ENCODE measurements around the gene ADD1.
"Not testable (repeated sequence)": the region's sequence is repeated elsewhere in the genome, so short reads cannot be mapped to it uniquely, and the experiment has no call there.

Gene ADD1

GRCh38 chr4:2886622-2887021, 43.0 kb downstream of the ADD1 start:
- DNase-seq (ENCODE audit: low read depth): no peak

GRCh38 chr4:2887343-2887742, 43.7 kb downstream of the ADD1 start:
- DNase-seq (ENCODE audit: low read depth): no peak

GRCh38 chr4:2888886-2889285, 45.2 kb downstream of the ADD1 start:
- DNase-seq (ENCODE audit: low read depth): peak; percentile 11

GRCh38 chr4:2891294-2891693, 47.6 kb downstream of the ADD1 start:
- DNase-seq (ENCODE audit: low read depth): peak; percentile 61

GRCh38 chr4:2893772-2894171, 50.1 kb downstream of the ADD1 start:
- DNase-seq (ENCODE audit: low read depth): no peak

- DNase-seq (ENCODE audit: low read depth): peak; percentile 23
Measured at GRCh38 chr4:2898001-2898400, 54.4 kb downstream of the ADD1 start.

GRCh38 chr4:2900741-2901140, 57.1 kb downstream of the ADD1 start:
- peak; percentile 7 for DNase-seq (ENCODE audit: low read depth)

- no peak for DNase-seq (ENCODE audit: low read depth)
Measured at GRCh38 chr4:2901186-2901585, 57.5 kb downstream of the ADD1 start.

- DNase-seq (ENCODE audit: low read depth): no peak
Measured at GRCh38 chr4:2902126-2902525, 58.5 kb downstream of the ADD1 start.

GRCh38 chr4:2905544-2905943, 61.9 kb downstream of the ADD1 start:
- DNase-seq (ENCODE audit: low read depth): no peak

GRCh38 chr4:2906218-2906617, 62.6 kb downstream of the ADD1 start:
- no peak for DNase-seq (ENCODE audit: low read depth)

- no peak for DNase-seq (ENCODE audit: low read depth)
Measured at GRCh38 chr4:2907226-2907625, 63.6 kb downstream of the ADD1 start.

- DNase-seq (ENCODE audit: low read depth): no peak
Measured at GRCh38 chr4:2907706-2908293, 64.2 kb downstream of the ADD1 start.

- DNase-seq (ENCODE audit: low read depth): no peak
Measured at GRCh38 chr4:2908686-2909085, 65.0 kb downstream of the ADD1 start.

- DNase-seq (ENCODE audit: low read depth): no peak
Measured at GRCh38 chr4:2909583-2909982, 65.9 kb downstream of the ADD1 start.

- DNase-seq (ENCODE audit: low read depth): no peak
Measured at GRCh38 chr4:2910409-2910808, 66.8 kb downstream of the ADD1 start.

GRCh38 chr4:2911868-2912267, 68.2 kb downstream of the ADD1 start:
- DNase-seq (ENCODE audit: low read depth): no peak

- no peak for DNase-seq (ENCODE audit: low read depth)
Measured at GRCh38 chr4:2913168-2913567, 69.5 kb downstream of the ADD1 start.

- no peak for DNase-seq (ENCODE audit: low read depth)
Measured at GRCh38 chr4:2914256-2915126, 70.8 kb downstream of the ADD1 start.

GRCh38 chr4:2915789-2916188, 72.1 kb downstream of the ADD1 start:
- DNase-seq (ENCODE audit: low read depth): no peak

GRCh38 chr4:2916696-2917095, 73.1 kb downstream of the ADD1 start:
- not testable (repeated sequence) for DNase-seq (ENCODE audit: low read depth)

GRCh38 chr4:2918300-2918699, 74.7 kb downstream of the ADD1 start:
- DNase-seq (ENCODE audit: low read depth): not testable (repeated sequence)

GRCh38 chr4:2918714-2919113, 75.1 kb downstream of the ADD1 start:
- DNase-seq (ENCODE audit: low read depth): not testable (repeated sequence)

All from EH (cell line).